ENCODE results near the gene ATP11C.

ATP11C gene

DNA sequence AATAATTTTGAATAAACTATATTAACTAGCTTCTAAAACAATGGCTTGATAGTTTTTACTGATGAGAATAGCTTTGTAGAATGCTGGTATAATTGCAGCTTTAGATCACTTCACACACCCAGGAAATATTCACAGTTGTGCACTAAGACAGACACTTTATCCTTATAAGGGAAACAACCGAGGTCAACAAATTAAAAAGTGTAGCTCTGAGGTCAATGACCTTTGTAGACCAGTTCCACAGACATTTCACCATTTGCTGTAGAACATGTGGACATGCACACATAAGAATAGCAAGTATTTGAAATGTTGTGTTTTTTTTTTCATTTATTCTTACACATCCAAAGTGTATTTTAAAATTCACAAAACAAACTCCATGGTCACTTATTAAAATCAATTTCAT, 148.9 kb downstream of the ATP11C start:
- Histone ChIP-seq H2AK5ac (ENCODE audit: low read length) (no peak overlapping the region), H2BK5ac (ENCODE audit: low read depth, low read length, poor library complexity) (no peak overlapping the region), H4K12ac (ENCODE audit: low read depth, low read length) (no peak overlapping the region), H2BK120ac (ENCODE audit: insufficient read depth, low read length, poor library complexity) (no peak overlapping the region), H3K9me3 (ENCODE audit: insufficient read depth, low read depth, low read length) (no peaks in the 10 kb centered on the region), H3K4me1 (ENCODE audit: control insufficient read depth in 1 of 2, insufficient read depth in 2 of 2, low read length in 2 of 2) (no peaks in the 10 kb centered on the region), H3K4me3 (ENCODE audit: low read depth, low read length) (no peak overlapping the region), H3K18ac (ENCODE audit: low read length) (no peak overlapping the region), H3K79me1 (ENCODE audit: low read length) (no peaks in the 10 kb centered on the region), H3K79me2 (ENCODE audit: control insufficient read depth, insufficient read depth, low read length, poor library complexity) (no peaks in the 10 kb centered on the region), H4K8ac (ENCODE audit: low read depth, low read length) (no peak overlapping the region), H2AFZ (ENCODE audit: insufficient read depth, low read length, poor library complexity) (no peak overlapping the region), H3K4me2 (ENCODE audit: low read length) (no peak overlapping the region), H3K27me3 (ENCODE audit: insufficient read depth, low read length) (no peaks in the 10 kb centered on the region), H3K4ac (ENCODE audit: low read depth, low read length) (no peak overlapping the region), H3K23ac (ENCODE audit: low read length) (no peak overlapping the region), H3K36me3 (ENCODE audit: control insufficient read depth in 1 of 2, insufficient read depth in 2 of 2, low read length in 2 of 2) (peaks cover 0 to 3% of the 10 kb centered on the region in 2 experiments), H4K91ac (ENCODE audit: low read depth, low read length) (no peak overlapping the region), H3K9ac (ENCODE audit: low read length) (no peak overlapping the region), H3K14ac (ENCODE audit: low read length) (no peak overlapping the region), H3K27ac (ENCODE audit: low read depth, low read length) (no peak overlapping the region), H2BK12ac (ENCODE audit: low read length) (no peak overlapping the region)
- no peak for DNase-seq
- WGBS (ENCODE audit: extremely low coverage, insufficient coverage, insufficient read length): no CpG with 5 or more reads among the region's 1 CpG

GRCh38 chrX:139783030-139783429, 149.8 kb downstream of the ATP11C start:
- Histone ChIP-seq H3K36me3 (ENCODE audit: control insufficient read depth in 1 of 2, insufficient read depth in 2 of 2, low read length in 2 of 2) (peaks cover 0 to 3% of the 10 kb centered on the region in 2 experiments), H2BK120ac (ENCODE audit: insufficient read depth, low read length, poor library complexity) (no peak overlapping the region), H2AFZ (ENCODE audit: insufficient read depth, low read length, poor library complexity) (no peak overlapping the region), H4K91ac (ENCODE audit: low read depth, low read length) (no peak overlapping the region), H3K4me3 (ENCODE audit: low read depth, low read length) (no peak overlapping the region), H3K79me2 (ENCODE audit: control insufficient read depth, insufficient read depth, low read length, poor library complexity) (no peaks in the 10 kb centered on the region), H3K79me1 (ENCODE audit: low read length) (no peaks in the 10 kb centered on the region), H2BK5ac (ENCODE audit: low read depth, low read length, poor library complexity) (no peak overlapping the region), H2BK12ac (ENCODE audit: low read length) (no peak overlapping the region), H4K12ac (ENCODE audit: low read depth, low read length) (no peak overlapping the region), H3K18ac (ENCODE audit: low read length) (no peak overlapping the region), H3K4ac (ENCODE audit: low read depth, low read length) (no peak overlapping the region), H3K4me2 (ENCODE audit: low read length) (no peak overlapping the region), H3K9ac (ENCODE audit: low read length) (no peak overlapping the region), H3K14ac (ENCODE audit: low read length) (no peak overlapping the region), H3K27me3 (ENCODE audit: insufficient read depth, low read length) (no peaks in the 10 kb centered on the region), H3K23ac (ENCODE audit: low read length) (no peak overlapping the region), H3K4me1 (ENCODE audit: control insufficient read depth in 1 of 2, insufficient read depth in 2 of 2, low read length in 2 of 2) (no peaks in the 10 kb centered on the region), H3K9me3 (ENCODE audit: insufficient read depth, low read depth, low read length) (no peaks in the 10 kb centered on the region), H3K27ac (ENCODE audit: low read depth, low read length) (no peak overlapping the region), H4K8ac (ENCODE audit: low read depth, low read length) (no peak overlapping the region), H2AK5ac (ENCODE audit: low read length) (no peak overlapping the region)
- no CpG with 5 or more reads among the region's 3 CpGs for WGBS (ENCODE audit: extremely low coverage, insufficient coverage, insufficient read length)
- no peak for DNase-seq

GRCh38 chrX:139776599-139776998, 156.3 kb downstream of the ATP11C start:
- DNase-seq: no peak
- H3K79me2 ChIP-seq (ENCODE audit: control insufficient read depth, insufficient read depth, low read length, poor library complexity): no peaks in the 10 kb centered on the region
- H2AFZ ChIP-seq (ENCODE audit: insufficient read depth, low read length, poor library complexity): no peak overlapping the region
- H3K4me2 ChIP-seq (ENCODE audit: low read length): no peak overlapping the region
- no peaks in the 10 kb centered on the region for H3K27me3 ChIP-seq (ENCODE audit: insufficient read depth, low read length)
- H3K4me3 ChIP-seq (ENCODE audit: low read depth, low read length): no peak overlapping the region
- no CpG with 5 or more reads among the region's 3 CpGs for WGBS (ENCODE audit: extremely low coverage, insufficient coverage, insufficient read length)
- no peaks in the 10 kb centered on the region for H3K79me1 ChIP-seq (ENCODE audit: low read length)
- H4K8ac ChIP-seq (ENCODE audit: low read depth, low read length): no peak overlapping the region
- no peaks in the 10 kb centered on the region for H3K4me1 ChIP-seq (ENCODE audit: control insufficient read depth in 1 of 2, insufficient read depth in 2 of 2, low read length in 2 of 2)
- H3K27ac ChIP-seq (ENCODE audit: low read depth, low read length): no peak overlapping the region
- no peak overlapping the region for H3K4ac ChIP-seq (ENCODE audit: low read depth, low read length)
- H2BK12ac ChIP-seq (ENCODE audit: low read length): no peak overlapping the region
- no peak overlapping the region for H3K14ac ChIP-seq (ENCODE audit: low read length)
- no peak overlapping the region for H3K9ac ChIP-seq (ENCODE audit: low read length)
- no peak overlapping the region for H2BK120ac ChIP-seq (ENCODE audit: insufficient read depth, low read length, poor library complexity)
- no peak overlapping the region for H3K23ac ChIP-seq (ENCODE audit: low read length)
- H4K91ac ChIP-seq (ENCODE audit: low read depth, low read length): no peak overlapping the region
- no peak overlapping the region for H2AK5ac ChIP-seq (ENCODE audit: low read length)
- no peak overlapping the region for H4K12ac ChIP-seq (ENCODE audit: low read depth, low read length)
- H3K9me3 ChIP-seq (ENCODE audit: insufficient read depth, low read depth, low read length): no peaks in the 10 kb centered on the region
- no peak overlapping the region for H3K18ac ChIP-seq (ENCODE audit: low read length)
- H2BK5ac ChIP-seq (ENCODE audit: low read depth, low read length, poor library complexity): no peak overlapping the region
- peaks cover 3 to 5% of the 10 kb centered on the region in 2 experiments for H3K36me3 ChIP-seq (ENCODE audit: control insufficient read depth in 1 of 2, insufficient read depth in 2 of 2, low read length in 2 of 2)

- H2AK5ac ChIP-seq (ENCODE audit: low read length): no peak overlapping the region
- no peak overlapping the region for H4K12ac ChIP-seq (ENCODE audit: low read depth, low read length)
- H3K27me3 ChIP-seq (ENCODE audit: insufficient read depth, low read length): no peaks in the 10 kb centered on the region
- no peak overlapping the region for H3K4me3 ChIP-seq (ENCODE audit: low read depth, low read length)
- H3K9me3 ChIP-seq (ENCODE audit: insufficient read depth, low read depth, low read length): no peaks in the 10 kb centered on the region
- no peak overlapping the region for H4K8ac ChIP-seq (ENCODE audit: low read depth, low read length)
- DNase-seq: no peak
- no peak overlapping the region for H3K14ac ChIP-seq (ENCODE audit: low read length)
- H4K91ac ChIP-seq (ENCODE audit: low read depth, low read length): no peak overlapping the region
- no peak overlapping the region for H2BK120ac ChIP-seq (ENCODE audit: insufficient read depth, low read length, poor library complexity)
- H3K9ac ChIP-seq (ENCODE audit: low read length): no peak overlapping the region
- H3K23ac ChIP-seq (ENCODE audit: low read length): no peak overlapping the region
- H2BK12ac ChIP-seq (ENCODE audit: low read length): no peak overlapping the region
- no peak overlapping the region for H3K27ac ChIP-seq (ENCODE audit: low read depth, low read length)
- H2AFZ ChIP-seq (ENCODE audit: insufficient read depth, low read length, poor library complexity): no peak overlapping the region
- no peaks in the 10 kb centered on the region for H3K79me1 ChIP-seq (ENCODE audit: low read length)
- H3K18ac ChIP-seq (ENCODE audit: low read length): no peak overlapping the region
- no peak overlapping the region for H3K4ac ChIP-seq (ENCODE audit: low read depth, low read length)
- H2BK5ac ChIP-seq (ENCODE audit: low read depth, low read length, poor library complexity): no peak overlapping the region
- no peaks in the 10 kb centered on the region for H3K79me2 ChIP-seq (ENCODE audit: control insufficient read depth, insufficient read depth, low read length, poor library complexity)
- H3K4me1 ChIP-seq (ENCODE audit: control insufficient read depth in 1 of 2, insufficient read depth in 2 of 2, low read length in 2 of 2): no peaks in the 10 kb centered on the region
- peaks cover 3 to 5% of the 10 kb centered on the region in 2 experiments for H3K36me3 ChIP-seq (ENCODE audit: control insufficient read depth in 1 of 2, insufficient read depth in 2 of 2, low read length in 2 of 2)
- no CpG with 5 or more reads among the region's 2 CpGs for whole genome bisulfite sequencing (ENCODE audit: extremely low coverage, insufficient coverage, insufficient read length)
- no peak overlapping the region for H3K4me2 ChIP-seq (ENCODE audit: low read length)
These were observed 162.5 kb downstream of the ATP11C start for GRCh38 chrX:139770366-139770765.
